ENCODE results near the gene ADAM22.

DNA sequence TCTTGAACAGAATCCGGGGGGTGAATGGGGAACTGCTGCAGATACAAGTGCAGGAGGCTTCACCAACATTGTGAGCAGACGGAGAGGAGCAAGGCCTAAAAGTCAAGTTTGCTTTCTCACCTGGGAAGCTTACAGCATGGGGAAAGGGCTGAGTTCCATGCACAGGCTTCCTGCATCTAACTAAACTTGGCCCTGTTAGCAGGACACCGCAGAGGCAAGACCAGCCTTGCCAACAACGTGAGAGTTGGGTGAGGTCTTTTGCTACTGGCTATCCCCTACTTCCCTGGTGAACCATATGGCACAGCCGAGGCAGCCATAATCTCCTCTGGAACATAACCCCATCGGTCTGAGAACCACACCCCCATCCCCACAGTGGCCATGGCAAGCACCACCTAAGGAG, 14.2 kb upstream of the ADAM22 start:
- TF ChIP-seq CTCF (IDR thresholded peaks at IDR 0.05) (no peak), POLR2A (IDR thresholded peaks at IDR 0.05) (no peak)
